Measurements from ENCODE around the gene CD164L2. TPM values are rescaled to one million over a fixed set of nuclear protein-coding genes. Genes with fewer than 3 reads are reported as not detected.
"Not testable (repeated sequence)": the region's sequence is repeated elsewhere in the genome, so short reads cannot be mapped to it uniquely, and the experiment has no call there.

The CD164L2 gene
- polyA plus RNA-seq, 3 donors = 0.07 to 0.61 TPM; not detected in 1

GRCh38 chr1:27406791-27407190 lies 23.7 kb upstream of the CD164L2 start:
- WGBS, 3 donors = 61 to 83% (median 83%) methylated on average over 2 of the region's 2 CpGs

GRCh38 chr1:27406362-27406680 lies 23.2 kb upstream of the CD164L2 start:
- H3K27ac ChIP-seq (ENCODE audit: low read depth, low read length) = no peak overlapping the region
- WGBS, 3 donors = 63 to 82% (median 73%) methylated on average over 4 of the region's 4 CpGs

More at GRCh38 chr1:27406791-27407190, 23.7 kb upstream of the CD164L2 start:
- not testable (repeated sequence) for H3K27ac ChIP-seq (ENCODE audit: low read depth, low read length)

GRCh38 chr1:27405598-27406361 lies 22.6 kb upstream of the CD164L2 start:
- WGBS, 3 donors = 68 to 77% (median 77%) methylated on average over 15 to 17 of the region's 18 CpGs
- not testable (repeated sequence) for H3K27ac ChIP-seq (ENCODE audit: low read depth, low read length)

- 56 to 67% (median 57%) methylated on average over 13 of the region's 13 CpGs for WGBS, 3 donors
- H3K27ac ChIP-seq (ENCODE audit: low read depth, low read length) = no peak overlapping the region
Measured at GRCh38 chr1:27405074-27405473, 21.9 kb upstream of the CD164L2 start.

- no peak overlapping the region for H3K27ac ChIP-seq (ENCODE audit: low read depth, low read length)
Measured at GRCh38 chr1:27403931-27404330, 20.8 kb upstream of the CD164L2 start.

GRCh38 chr1:27403065-27403726 lies 20.1 kb upstream of the CD164L2 start:
- H3K27ac ChIP-seq (ENCODE audit: low read depth, low read length) = no peak overlapping the region
- WGBS, 3 donors = 20 to 73% (median 24%) methylated on average over 23 to 24 of the region's 24 CpGs

- no peak overlapping the region for H3K27ac ChIP-seq (ENCODE audit: low read depth, low read length)
- 22 to 25% (median 25%) methylated on average over 8 of the region's 8 CpGs for WGBS, 3 donors
Measured at GRCh38 chr1:27402349-27402754, 19.2 kb upstream of the CD164L2 start.

- WGBS, 3 donors = 86 to 91% (median 90%) methylated on average over 5 of the region's 5 CpGs
- H3K27ac ChIP-seq (ENCODE audit: low read depth, low read length) = no peak overlapping the region
Measured at GRCh38 chr1:27400963-27401341, 17.8 kb upstream of the CD164L2 start.

GRCh38 chr1:27400082-27400962 lies 17.2 kb upstream of the CD164L2 start:
- H3K27ac ChIP-seq (ENCODE audit: low read depth, low read length) = no peak overlapping the region
- WGBS, 3 donors = 33 to 51% (median 42%) methylated on average over 13 of the region's 13 CpGs

GRCh38 chr1:27399251-27400025 lies 16.3 kb upstream of the CD164L2 start:
- 36 to 57% (median 54%) methylated on average over 19 of the region's 19 CpGs for WGBS, 3 donors
- no peak overlapping the region for H3K27ac ChIP-seq (ENCODE audit: low read depth, low read length)

GRCh38 chr1:27398405-27399149 lies 15.4 kb upstream of the CD164L2 start:
- WGBS, 3 donors = 66 to 83% (median 83%) methylated on average over 4 of the region's 4 CpGs
- no peak overlapping the region for H3K27ac ChIP-seq (ENCODE audit: low read depth, low read length)

- H3K27ac ChIP-seq (ENCODE audit: low read depth, low read length) = no peak overlapping the region
- 68 to 79% (median 79%) methylated on average over 7 of the region's 7 CpGs for WGBS, 3 donors
Measured at GRCh38 chr1:27397749-27398148, 14.6 kb upstream of the CD164L2 start.

GRCh38 chr1:27397110-27397509 lies 14.0 kb upstream of the CD164L2 start:
- WGBS, 3 donors = 67 to 82% (median 70%) methylated on average over 3 of the region's 3 CpGs
- no peak overlapping the region for H3K27ac ChIP-seq (ENCODE audit: low read depth, low read length)

GRCh38 chr1:27395441-27396195 lies 12.5 kb upstream of the CD164L2 start:
- WGBS, 3 donors = 5 to 7% (median 6%) methylated on average over 9 to 10 of the region's 10 CpGs
- H3K27ac ChIP-seq (ENCODE audit: low read depth, low read length) = no peak overlapping the region

GRCh38 chr1:27394925-27395324 lies 11.8 kb upstream of the CD164L2 start:
- WGBS, 3 donors = 61 to 75% (median 64%) methylated on average over 1 of the region's 1 CpG
- H3K27ac ChIP-seq (ENCODE audit: low read depth, low read length) = no peak overlapping the region

GRCh38 chr1:27394282-27394658 lies 11.1 kb upstream of the CD164L2 start:
- WGBS, 3 donors = 94 to 97% (median 95%) methylated on average over 9 of the region's 9 CpGs
- no peak overlapping the region for H3K27ac ChIP-seq (ENCODE audit: low read depth, low read length)

- WGBS, 3 donors = 92 to 96% (median 95%) methylated on average over 16 to 18 of the region's 18 CpGs
- no peak overlapping the region for H3K27ac ChIP-seq (ENCODE audit: low read depth, low read length)
Measured at GRCh38 chr1:27393641-27394281, 10.6 kb upstream of the CD164L2 start.
